ENCODE data around the gene CLEC16A. TPM values are rescaled to one million over a fixed set of nuclear protein-coding genes. Genes with fewer than 3 reads are reported as not detected.
A peak's percentile ranks its signal among the peaks of the same experiment; 100 is the strongest.

CLEC16A gene
- total RNA-seq, 1 experiment from 2014 or later, result 13.4 TPM

DNA sequence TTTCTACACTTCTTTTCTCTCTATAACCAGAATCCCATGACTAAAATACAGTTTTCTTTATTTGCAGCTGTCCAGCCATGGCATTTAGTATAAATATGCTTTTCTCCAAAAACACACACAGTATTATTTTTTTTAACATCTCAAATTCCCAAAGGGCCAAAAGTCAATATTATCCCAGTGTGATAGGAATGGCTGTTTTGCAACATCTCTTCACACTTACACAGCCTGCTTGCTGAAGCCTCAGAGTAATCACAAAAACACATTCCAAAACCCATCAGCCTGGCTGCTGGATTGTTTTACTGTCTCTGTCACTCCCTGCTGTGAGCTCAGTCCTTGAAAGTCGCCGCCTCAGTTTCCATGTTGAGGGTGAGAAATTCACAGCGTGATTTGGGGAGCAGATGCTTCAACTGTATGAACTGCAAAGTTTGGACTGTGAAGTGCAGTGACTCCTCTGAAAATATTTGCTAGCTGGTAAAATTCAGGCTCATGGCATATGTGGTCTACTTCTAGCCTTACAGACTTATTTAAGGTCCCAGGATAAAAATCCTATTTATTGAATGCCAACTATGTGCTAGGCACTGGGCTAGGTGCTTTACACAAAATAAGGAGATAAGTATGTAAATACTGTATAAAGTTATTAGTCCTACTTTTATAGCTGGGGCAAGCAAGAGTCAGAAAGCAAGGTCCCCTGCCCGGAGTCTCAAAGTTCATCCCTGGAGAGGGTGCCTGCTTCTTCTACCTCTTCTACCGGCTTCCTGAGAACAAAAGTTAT is 195.1 kb downstream of the CLEC16A start:
- peak; percentile 92 for DNase-seq (ENCODE audit: low read depth)

DNA sequence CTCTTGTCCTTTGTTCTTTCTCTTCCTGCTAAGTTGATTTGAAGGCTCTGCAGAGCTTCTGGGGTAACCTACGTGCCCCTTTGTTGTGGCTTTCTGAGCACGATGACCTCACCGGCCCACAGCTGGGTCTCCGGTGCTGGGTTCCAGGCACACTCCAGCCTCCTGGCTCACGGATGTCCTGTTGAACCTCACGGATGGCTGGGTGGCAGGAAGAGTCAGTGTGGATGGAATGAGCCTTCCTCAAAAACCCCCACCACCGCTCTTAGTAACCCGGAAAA is 195.7 kb downstream of the CLEC16A start:
- no peak for DNase-seq (ENCODE audit: low read depth)

DNA sequence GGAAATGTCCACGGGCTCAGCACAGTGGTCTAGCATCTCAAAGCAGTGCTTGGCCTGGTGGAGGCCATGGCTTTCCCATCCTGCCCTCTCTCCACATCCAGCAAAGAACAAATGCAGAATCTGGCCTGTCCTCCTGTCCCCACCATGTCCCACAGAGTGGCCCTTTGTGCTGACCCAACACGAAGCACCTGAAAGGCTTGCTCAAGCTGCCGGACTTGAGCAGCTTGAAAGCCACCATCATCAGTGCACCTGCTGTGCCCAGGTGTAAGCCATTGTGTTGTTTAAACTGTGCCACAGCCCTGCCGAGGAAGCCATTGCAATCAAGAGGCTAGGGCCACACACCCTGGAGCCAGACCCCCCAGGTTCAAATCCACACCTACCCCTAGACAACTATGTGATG is 196.1 kb downstream of the CLEC16A start:
- no peak for DNase-seq (ENCODE audit: low read depth)

DNA sequence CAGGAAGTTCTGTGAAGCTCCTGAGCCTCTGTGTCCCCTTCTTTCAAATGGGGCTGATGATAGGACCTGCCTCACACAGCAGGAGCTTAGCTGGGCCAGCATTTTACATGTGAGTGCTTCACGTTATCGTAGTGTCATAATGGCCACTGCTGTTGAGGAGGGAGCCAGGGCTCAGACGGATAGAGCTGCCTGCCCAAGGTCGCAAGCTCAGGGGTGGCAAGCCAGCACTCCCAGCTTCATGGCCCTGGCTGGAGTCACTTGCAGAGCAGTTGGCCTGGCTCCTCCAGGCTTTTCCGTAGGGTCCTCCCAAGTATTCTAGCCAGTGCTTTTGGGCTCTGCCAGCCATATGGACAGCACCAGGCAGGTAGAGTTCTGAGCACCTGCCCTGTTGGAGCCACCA is 196.5 kb downstream of the CLEC16A start:
- no peak for DNase-seq (ENCODE audit: low read depth)

DNA sequence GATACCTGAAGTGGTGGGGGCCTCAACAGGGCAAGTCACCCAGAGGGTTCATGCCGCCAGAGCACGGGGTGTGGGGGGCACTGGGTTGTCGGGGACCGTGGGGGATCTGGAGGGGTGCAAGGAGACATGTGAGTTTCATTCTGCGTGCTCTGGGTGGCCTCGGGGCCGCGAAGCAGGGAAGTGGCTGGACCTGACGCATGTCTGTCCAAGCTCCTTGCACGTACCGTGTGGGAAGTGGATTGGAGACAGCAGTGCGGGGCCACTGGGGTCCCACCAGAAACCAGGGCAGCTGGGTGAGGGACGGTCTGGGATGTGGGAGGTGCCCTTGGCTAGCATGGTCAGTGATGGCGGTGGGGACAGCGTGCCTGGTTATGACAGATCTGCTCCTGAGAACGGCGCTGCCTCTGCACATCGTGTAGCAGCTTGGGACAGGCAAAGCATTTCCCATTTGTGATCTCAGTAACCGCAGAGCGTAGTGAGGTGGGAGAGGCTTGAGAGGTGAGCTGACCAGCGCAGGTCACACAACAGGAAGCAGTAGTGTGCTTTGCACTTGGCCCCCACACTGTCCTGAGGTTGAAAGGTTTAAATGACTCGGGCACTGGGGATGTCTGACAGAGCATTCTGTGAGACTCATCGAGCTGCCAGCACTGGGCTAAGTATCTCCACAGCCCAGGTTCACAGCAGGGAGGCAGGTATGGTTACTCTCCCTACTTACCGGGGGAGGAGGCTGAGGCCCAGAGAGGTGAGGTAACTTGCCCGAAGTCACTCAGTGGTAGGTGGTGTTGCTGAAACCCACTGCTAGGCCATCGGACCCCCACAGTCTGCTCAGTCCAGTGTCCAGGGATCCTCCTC is 197.3 kb downstream of the CLEC16A start:
- no peak for DNase-seq (ENCODE audit: low read depth)

DNA sequence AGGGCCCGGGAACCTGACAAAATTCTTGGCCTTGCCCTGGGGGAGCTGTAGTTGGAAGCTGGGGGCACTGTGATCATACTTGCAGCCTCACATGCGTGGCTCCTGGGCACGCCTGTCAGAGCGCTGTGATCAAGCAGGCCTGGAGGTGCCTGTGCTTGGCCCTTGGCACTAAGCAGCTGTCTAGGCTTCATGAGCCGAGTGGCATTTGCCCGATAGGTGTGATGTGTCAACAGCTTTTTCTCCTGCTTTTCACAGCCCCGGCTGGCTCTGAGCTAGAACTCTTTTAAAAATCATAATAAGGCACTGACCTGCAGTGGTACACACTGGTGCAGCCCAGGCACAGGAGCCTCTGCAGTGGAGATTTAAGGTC is 197.9 kb downstream of the CLEC16A start:
- DNase-seq (ENCODE audit: low read depth), result no peak

DNA sequence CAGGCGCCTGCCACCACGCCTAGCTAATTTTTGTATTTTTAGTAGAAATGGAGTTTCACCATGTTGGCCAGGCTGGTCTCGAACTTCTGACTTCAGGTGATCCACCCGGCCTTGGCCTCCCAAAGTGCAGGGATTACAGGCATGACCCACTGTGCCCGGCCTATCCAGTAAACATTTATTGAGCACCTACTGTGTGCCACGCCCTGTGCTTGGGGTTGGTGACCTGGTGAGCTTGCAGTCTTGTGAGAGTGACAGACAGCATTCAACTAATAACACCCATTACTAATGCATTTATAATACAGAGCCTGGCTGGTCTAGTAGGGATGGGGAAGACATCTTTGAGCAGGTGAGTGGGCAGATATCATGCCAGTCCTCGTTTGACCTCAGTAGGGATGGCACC is 198.6 kb downstream of the CLEC16A start:
- DNase-seq (ENCODE audit: low read depth), result no peak

DNA sequence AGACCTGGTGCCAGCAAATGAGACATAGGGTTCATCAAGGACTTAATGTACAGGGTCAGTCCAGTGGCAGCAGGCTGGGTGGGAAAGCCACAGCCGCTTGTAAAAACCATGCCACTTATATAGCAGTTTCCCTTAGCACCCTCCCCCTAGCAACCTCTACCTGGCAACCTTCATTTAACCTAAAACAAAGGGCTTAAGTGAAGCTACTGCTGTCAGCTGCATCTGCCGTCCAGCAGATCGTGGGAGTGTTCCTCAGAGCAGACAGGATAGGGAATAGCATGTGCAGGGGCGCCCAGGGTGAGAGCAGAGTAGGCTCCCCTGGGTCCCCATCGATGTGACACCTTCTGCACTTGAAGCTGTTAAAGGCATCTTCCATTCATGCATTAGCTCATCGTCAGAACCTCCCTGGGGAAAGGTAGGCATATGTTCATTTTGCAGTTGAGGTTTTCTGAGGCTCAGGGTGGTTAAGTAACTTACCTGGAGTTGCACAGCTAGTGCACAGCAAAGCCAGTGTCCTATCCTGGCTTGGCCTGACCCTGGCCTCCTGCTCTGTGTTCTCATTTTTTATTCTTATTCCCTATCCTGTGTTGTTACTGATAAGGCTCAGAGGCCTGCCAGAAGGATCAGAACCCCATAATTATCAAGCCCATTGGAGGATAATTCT is 199.1 kb downstream of the CLEC16A start:
- DNase-seq (ENCODE audit: low read depth), result no peak

DNA sequence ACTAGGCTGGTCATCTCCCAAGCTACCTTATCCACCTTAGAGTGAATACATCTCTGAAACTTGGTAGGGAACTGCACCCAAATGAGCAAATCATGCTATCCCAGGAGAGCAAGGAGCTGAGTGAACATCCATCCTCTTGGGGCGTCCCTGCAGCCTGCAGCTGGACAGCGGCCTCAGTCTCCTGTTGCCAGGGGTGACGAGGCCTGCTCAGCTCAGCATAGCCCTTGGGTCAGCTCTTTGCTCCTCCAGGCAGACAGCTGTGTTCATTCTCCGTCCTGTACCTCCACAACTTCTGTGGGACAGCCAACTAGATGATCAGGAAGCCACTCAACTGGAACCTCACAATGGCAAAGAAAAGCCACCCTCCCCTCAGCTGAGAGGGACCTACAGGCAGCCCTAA is 199.8 kb downstream of the CLEC16A start:
- DNase-seq (ENCODE audit: low read depth), result no peak

DNA sequence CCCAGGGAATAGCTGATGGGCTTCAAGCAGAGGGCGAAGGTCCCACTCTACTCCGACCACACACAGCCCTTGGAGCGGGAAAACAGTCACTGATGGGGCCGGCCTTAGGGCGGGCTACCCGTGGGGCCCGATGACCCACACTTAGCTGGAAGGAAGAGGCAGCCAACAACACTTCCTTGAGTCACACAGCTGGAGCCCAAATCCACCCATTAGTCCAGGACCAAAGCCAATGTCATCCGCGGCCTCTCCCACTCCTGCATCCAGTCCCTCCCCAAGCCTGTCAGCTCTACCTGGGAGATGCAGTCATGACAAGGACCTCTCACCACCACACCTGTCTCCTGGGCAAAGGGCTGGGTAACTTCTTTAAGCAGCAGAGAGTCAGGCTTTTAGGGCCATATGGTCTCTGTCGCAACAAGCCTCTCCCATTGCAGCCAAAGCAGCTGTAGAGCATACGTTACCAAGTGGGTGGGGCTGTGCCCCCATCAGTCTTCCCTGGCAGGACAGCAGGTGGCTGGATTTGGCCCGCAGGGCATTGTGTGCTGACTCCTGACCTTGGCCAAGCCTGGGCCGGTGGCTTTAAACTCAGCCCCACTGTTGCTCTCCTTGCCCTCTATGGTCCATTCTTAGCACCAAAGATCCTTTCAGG is 200.9 kb downstream of the CLEC16A start:
- DNase-seq (ENCODE audit: low read depth), result peak; percentile 47

DNA sequence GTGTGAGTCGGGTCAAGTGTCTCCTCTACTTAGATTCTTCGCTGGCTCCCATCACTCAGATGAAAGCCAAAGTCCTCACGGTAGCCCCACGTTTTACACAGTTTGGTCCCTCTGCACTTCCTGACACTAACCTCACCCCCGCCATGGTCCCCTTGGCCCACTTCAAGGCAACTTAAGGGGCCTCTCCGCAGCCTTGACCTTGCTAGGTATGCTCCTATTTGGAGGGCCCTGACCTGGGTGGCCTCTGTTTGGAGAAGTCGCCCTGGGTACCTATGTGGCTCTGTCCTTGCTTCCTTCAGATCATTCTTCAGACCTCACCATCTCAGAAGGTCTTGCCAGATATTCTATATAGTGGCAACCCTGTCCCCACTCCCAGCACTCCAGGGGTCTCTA is 201.5 kb downstream of the CLEC16A start:
- DNase-seq (ENCODE audit: low read depth), result no peak

DNA sequence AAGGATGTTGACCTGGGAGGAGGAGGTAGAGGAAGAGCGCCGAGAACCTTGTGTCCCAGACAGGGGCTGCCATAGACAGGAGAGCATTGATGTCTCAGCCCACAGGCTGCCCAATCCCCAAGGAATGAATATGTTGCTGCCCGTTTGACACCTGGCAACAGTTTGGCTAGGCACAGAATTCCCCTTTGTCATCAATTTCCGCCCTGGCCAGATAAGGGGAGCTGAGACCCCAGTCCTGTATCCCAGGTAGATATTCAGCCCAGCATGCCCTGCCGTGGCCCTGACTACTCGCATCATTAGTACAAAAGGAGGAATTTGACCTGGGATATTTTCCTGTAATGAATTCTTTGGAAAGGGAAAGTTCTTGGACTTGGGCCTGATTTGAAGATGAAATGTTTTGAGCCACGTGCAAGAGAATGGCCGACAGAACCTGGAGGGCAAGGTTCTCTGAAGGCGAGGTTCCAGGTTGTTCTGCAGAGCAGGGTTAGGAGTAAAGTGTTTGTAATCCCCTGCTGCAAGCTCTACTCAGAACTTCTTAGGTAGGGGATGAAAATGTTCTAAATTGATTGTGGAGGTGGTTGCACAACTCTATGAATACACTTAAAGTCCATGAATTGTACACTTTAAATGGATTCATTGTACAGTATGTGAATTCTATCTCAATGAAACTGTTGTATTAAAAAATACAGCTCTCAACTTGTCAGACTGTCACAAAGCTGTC is 202.8 kb downstream of the CLEC16A start:
- DNase-seq (ENCODE audit: low read depth), result no peak

DNA sequence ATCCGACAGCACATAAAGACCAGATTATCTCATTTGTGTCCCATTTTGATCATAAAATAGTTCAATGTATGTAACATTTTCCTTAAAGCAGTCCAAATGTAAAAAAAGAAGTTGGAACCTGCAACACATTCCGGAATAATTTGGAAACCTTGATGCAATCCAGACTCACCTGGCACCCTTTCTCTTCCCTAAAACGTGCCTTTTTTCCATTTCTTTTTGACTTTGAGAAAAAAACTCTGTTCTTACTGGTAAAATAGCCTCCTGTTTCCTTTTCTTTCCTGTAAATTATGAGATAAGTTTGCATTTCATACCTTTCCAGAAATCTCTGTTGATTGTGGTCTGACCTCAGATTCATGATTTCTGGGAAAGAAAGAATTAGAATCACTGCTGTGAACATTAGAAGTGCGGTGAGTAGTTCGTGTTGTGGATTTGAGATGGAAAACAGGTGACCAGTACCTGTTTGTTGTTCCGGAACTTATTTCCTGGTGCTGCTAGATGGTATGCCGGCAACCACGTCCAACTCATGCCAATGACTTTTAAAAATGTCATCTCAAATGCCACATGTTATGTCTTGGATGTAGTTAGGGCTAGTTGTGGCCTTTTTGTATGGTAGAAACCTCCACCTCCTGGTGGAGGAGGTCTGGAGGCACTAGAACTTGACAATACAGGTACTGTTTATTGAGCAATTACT is 203.5 kb downstream of the CLEC16A start:
- DNase-seq (ENCODE audit: low read depth), result no peak

DNA sequence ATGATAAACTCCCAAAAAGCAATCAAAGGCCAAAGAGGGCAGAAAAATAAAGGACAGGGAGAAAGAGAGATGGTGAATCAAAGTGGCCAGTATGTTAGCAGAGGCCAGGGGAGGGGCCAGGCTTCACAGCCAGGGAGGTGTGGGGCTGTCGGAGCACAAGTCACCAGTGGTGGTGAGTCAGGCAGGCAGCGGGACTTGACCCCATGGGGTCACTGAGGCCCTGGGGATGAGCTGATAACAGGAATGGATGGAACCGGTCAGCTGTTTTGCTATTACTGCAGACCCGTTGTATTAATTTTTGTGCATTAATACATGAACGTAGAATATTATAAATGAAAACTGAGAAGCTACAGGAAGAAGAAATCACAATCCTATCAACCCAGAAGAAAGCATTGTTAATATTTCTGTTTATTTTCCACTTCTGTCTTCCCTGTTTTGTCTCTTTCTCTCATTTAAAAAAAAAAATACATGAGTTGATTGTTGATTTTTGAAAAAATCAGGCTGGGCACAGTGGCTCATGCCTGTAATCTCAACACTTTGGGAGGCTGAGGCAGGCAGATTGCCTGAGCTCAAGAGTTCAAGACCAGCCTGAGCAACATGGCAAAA is 204.8 kb downstream of the CLEC16A start:
- peak; percentile 62 for DNase-seq (ENCODE audit: low read depth)

DNA sequence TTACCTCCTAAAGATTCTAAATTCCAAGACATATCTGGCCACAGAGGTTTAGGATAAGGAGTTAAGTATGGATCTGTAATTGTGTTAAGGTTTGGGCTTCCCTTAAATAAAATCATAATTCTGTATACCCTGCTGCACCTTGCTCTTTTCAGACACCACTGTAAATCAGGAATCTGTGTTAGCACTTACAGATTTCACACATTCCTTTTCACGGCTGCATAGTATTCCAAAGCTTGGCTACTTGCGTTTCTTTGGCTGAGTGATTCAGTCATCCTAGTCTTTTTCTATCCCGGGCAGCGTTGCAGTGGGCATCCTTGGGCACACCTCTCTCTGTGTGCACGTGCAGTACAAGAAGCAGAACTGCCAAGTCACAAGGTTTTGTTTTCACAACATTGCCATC is 205.8 kb downstream of the CLEC16A start:
- no peak for DNase-seq (ENCODE audit: low read depth)

DNA sequence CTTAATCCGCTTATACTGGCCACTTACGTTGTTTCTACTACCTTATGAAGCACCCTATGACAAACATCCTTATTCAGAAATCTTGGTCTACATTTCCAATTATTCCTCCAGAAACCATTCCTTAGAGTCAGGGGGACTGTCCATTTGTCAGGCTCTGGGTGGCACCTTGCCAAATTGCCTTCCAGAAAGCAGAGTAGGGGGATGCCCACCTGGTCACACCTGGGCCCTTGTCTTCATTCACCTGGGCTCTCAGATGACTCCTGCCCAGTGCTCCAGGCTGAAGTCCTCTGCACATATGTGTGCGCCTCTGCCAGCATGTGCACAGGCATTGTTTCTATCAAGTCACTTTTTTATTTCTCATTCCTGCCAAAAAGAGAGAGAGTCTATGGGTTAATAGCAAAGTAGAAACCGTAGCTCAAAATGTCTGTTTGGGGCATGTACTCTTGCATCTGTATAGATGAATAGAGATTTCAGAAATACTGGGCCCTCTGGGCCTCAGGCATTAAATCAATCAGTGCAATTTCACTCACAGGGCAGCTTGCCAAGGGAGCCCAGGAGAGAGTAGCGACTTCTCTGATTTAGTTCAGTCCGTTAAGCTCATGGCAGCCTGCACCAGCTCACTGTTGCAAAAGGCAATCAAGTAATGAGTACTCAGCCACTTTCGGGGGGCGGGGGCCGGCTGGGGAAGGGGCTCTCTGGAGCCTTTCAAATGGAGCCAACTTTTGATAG is 207.0 kb downstream of the CLEC16A start:
- no peak for DNase-seq (ENCODE audit: low read depth)

DNA sequence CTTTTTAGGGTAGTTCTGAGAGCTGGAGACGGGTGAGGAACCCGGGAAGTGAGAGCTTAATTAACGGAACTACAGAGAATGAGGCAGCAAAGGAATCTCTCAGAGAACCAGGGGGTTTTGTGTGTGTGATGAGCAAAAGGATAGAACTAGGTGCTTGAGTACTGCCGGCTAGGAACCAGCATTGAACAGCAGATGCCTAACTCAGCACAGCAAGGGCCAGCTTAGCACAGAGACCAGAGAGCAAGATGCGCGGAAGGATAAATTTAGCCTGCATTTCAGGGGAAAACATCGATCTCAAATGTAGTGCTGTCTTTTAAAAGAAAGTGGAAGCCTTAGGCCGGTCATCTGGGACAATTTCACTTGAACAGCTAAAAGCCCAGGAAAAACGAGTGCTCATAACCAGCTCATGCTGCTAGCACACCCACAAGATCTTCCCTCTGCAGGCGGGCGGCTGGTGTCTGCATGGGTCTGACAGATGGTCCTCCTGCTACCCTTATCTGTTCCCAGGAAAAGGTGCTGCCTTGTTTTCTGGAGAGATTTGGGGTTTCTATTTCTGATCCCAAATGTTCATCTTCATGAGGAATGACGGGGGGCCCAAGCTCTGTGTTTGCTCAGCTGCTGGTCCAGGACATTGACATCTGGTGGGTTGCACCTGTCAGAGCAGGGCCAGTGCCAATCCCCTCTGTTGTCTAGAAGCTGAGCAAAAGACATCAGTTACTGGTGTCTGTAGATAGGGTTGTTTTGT is 207.7 kb downstream of the CLEC16A start:
- DNase-seq (ENCODE audit: low read depth), result peak; percentile 61

DNA sequence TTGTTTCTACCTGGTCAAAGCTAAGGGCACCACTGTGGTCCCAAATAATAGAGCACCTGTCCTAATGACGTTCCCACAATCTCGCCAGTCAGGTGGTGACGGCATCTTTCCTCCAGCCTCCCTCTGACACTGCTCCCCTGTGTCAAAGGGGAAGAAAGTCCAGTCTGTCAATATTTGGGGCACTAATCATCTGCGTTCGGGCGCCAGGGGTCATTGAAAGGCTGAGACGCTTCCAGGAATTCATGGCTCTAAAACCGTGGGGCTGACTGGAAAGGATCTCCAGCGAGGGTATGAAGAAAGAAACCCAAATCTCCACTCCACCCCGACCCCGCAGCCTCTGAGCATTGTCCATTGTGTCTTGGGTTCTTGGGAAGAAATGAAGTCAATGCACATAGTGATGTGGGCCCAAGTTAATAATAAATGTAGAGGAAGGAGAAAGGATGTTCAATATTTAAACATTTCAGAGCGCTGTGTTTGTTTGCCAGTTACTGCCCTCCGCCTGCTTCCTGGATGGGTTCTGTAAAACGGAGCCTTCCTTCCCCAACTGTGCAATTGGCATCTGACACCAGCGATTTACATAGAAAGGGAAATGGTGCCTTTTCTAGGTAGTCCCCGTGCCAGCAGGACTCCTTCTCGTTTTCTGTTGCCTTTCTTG is 208.4 kb downstream of the CLEC16A start:
- no peak for DNase-seq (ENCODE audit: low read depth)

Data from LHCN-M2 (cell line).